Activated gamma-delta T cell treated with Interleukin-2 at 50 U/mL for 16 hours (primary cell): ENCODE data around the gene NEDD4L.
"Not testable (repeated sequence)": the region's sequence is repeated elsewhere in the genome, so short reads cannot be mapped to it uniquely, and the experiment has no call there.

Experiments
- DNase-seq: peaks from one replicate; pipeline ENCODE4 v3.0.0-alpha.2; 2020

The NEDD4L gene

DNA sequence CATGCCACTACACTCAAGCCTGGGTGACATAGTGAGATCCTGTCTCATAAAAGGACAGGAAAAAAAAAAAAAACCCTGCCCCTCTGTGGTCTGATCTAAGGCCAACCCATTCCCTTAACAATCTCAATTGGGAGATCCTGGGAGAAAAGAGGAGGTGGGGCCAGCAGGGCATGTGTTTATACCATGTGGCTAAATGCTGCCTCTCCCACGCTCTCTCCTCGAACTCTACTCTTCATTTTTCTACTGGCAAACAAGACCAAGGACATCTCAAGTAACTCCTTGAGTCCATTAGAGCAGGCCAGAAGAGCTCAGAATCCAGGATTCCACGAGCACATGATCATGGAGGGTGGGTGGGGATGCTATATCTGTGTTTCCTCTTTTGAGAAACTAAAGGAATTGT is 16.7 kb upstream of the NEDD4L start:
- DNase-seq, result no peak

DNA sequence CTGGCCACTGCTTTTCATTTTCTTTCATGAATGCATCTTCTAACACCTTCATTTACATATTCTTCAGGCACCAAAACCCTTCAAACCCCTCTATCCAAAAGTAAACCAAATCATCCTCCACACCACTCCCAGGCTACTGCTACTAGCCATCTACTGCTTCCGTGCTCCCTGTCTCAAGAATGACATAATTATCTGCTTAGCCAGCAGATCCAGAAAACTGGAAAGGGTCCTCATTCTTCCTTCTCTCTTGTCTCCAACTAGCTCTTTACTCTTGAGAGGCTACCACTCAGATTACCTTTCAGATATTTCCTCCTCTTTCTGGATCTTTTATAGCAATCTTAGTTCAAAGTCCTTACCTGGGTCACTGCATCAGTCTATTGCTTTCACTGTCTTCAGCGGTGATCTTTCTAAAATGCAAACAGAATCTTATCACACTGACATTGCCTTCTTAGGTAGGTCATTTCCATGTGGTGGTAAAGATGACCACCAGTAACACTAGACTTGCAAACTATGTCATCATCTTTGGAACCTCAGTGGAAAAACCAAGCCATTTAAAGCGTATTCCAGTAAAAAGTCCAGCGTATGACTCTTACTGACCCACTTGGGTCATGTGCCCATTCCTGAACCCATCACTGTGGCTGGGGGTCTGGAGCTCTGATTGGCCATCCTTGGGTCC is 15.8 kb upstream of the NEDD4L start:
- no peak for DNase-seq

DNA sequence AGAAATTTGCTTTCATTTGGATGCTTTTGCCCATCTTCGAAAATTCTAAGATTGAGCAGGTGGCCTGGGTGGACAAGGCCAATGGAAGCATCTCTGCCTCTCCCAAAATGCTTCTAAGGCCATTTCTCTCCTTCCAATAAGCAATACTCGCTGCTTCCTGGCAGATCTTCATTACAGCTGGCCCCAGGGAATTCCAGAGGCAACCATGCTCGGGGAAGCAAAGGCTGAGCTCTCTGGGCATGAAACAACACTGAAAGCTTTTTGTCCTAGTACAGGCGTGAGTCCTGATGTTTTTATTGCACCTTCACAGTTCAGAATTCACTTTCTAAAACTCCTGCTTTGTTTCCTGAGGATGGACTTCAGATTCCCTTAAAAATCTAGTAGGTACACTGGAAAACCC is 11.8 kb upstream of the NEDD4L start:
- DNase-seq, result no peak

DNA sequence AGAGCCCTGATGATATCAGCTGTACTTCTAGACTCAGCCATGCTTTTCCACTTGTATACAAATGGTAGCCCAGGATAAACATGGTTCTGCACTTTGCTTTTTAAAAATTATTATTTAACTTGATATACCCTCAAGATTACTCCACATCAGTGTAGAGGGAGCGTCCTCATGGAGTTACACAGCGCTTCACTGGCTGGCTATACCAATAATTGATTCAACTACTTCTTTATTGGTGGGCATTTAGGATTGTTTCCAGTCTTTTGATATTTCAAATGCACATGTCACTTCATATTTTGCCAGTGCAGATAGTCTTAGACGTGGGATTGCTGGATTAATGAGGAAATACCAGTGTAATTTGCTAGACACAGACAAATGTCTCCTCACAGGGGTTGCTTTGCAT is 10.8 kb upstream of the NEDD4L start:
- DNase-seq, result no peak

DNA sequence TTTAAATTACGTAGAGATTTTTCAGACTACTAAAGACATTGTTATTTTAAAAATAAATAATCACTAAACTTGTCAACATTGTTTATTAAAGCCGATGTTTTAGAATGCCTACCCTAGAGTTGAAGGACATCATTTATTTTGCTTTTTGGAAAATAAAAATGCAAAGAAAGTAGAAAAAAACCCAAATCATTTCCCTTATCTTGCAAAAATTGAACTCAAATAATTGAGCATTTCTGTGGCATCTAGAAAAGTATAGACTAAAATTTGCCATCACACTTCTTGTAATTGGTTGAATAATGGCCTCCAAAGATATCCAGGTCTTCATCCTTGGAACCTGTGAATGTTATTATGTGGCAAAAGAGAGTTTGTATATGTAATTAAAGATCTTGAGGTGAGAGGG is 9.7 kb upstream of the NEDD4L start:
- DNase-seq, result no peak

DNA sequence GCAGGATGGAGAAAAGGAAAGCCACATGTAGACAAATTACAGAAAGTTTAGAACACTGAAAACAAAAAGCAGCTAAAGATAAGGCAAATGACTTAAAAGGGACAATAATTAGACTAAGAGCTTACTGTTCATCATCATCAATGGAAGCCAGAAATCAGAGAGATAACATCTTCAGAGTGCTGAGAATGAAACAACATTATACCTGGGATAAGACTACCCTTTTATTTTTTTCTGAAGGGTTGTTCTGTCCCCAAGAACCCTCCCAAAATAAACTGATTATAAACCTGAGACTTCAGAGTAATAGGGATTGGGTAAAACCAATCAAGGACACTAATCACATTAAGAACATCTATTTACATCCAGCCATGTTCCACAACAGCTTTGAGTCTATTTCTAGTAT is 6.9 kb upstream of the NEDD4L start:
- no peak for DNase-seq

DNA sequence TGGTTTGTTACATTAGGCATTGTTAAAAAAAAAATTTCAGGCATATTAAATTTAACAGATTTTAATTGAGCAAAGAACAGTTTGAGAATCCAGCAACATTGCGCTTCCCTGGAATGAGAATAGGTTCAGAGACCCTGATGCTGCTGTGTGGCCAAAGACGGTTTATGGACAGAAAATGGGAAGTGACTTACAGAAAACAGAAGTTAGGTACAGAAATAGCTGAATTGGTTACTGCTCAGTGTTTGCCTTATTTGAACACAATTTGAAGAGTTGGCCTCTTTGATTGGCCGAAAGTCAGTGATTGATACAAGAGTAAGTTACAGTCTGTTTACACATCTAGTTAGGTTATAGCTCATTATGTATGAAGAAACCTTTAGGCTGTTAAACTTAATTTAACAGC is 6.0 kb upstream of the NEDD4L start:
- DNase-seq, result no peak

DNA sequence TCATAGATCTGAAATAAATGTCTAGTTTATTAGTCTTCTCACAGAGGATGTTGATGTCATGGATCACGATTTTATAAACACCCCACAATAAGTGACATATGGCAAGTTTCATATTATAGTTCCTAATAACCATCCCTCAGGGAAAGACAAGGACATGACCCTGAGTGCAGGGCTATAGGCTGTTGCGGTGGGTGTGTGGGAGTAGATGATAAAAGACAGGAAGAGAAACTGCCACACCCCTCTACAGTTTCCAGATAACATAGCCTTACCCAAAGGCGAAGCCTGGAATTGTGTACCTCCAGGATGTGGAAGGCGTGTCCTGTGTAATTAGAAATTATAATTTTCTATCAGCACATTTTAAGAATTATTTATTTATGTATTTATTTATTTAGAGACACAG is 2.4 kb upstream of the NEDD4L start:
- no peak for DNase-seq

DNA sequence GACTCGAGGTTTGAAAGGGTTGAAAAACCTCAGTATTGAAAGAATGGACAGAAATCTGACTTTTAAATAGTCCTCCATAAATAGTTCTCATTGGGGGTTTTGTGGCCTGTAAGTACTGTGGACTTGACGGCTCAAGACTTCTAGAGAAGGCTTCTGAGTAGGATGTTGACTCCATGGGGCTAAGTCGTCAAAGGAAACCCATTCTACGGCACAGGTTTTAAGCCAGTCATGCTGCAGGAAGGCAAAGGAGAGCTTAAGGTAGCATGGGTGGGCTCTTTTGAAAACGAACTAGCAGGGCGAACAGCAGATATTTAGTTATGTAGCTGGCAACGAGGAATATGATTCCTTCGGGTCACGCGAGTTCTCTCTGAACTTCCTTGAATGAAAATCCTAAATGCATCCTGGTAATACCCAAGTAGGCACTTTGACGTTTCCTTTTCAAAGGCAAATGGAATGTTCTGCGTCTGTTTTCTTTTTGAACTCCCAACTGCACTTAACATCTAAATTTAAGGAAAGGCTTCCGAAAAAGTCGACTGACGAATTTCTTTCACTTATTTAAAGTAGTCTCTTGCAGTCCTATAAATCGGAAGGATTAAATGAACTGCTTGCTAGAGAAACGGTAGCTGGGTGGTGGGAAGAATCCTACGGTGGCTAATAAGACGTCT is 1.1 kb upstream of the NEDD4L start:
- DNase-seq, result no peak

DNA sequence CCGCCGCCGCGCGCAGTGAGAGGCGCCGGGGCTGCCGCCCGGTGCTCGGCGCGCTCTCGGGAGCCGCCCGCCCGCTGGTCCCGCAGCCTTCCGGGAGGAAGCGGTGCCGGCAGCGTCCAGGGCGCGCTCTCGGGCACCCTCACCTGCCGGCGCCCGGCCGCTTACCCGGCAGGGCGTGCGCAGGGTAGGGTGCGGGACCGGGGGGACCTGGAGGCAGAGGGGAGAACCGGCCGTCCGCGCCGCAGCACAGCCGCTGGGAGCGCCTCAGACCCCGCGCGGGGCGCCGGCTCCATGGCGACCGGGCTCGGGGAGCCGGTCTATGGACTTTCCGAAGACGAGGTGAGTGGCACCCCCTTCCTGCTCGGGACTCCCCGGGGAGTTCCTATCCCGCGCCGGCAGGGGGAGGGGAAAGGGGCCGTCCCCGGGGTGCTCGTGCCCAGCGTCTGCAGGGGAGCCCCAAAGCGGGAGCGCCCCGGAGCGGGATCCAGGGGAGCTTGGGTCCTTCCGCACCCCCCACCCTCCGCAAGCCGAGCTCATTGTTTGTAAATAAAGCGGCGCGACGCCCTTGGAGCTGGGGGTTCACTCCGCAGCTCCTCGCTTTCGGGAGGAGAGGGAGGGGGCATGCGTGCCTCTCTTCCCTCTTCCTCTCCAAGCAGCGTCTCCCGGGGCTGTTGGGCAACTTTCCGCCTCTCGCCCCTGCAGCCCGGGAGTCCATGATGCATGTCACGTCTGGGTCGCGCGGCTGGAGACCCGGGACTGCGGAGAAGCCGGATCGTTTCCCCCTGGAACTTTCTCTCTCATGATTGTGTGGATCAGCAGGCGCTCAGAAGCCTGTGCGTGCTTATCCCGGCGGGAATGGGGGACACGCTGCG is 580 bp downstream of the NEDD4L start:
- DNase-seq, result peak; percentile 28

DNA sequence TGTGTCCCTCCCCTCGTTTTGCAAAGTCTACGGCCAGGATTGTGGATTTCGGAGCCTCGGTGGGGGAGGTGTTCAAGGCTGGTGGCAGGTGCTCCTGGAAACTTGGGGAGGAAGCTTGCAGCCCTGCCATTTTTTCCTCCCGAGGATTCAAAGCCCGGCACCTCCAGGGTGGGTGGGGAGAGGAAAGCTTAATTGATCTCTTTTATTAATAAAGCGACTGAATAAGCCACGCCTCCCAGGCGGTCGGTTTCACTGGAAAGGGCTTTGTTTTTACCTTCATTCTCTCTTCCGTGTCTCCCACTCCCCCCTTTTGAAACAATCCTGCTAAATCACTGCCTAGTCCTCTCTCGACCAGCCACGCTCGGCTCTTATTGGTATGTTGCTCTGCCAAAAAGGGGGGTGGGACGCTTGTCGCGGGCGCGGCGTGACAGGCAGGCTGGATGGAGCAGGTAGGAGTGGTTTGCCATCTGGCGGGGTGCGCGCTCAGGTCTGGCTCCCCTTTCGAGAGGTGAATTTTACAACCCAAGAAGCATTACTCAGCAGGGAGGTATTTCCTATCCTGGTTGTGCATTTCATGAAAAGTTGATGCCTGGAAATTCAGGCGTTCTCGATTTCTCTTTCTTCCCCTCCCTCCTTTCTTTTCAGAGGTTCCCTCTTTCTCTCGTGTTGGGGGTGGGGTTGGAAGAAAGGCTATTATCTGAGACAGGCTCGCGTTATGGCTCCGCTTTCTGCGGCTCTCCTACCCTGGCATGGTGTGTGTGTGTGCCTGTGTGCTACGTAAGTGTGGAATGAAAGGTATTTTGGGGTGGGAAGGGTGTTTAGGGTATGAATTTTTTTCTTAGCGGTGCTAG is 1.4 kb downstream of the NEDD4L start:
- DNase-seq, result peak; percentile 21

DNA sequence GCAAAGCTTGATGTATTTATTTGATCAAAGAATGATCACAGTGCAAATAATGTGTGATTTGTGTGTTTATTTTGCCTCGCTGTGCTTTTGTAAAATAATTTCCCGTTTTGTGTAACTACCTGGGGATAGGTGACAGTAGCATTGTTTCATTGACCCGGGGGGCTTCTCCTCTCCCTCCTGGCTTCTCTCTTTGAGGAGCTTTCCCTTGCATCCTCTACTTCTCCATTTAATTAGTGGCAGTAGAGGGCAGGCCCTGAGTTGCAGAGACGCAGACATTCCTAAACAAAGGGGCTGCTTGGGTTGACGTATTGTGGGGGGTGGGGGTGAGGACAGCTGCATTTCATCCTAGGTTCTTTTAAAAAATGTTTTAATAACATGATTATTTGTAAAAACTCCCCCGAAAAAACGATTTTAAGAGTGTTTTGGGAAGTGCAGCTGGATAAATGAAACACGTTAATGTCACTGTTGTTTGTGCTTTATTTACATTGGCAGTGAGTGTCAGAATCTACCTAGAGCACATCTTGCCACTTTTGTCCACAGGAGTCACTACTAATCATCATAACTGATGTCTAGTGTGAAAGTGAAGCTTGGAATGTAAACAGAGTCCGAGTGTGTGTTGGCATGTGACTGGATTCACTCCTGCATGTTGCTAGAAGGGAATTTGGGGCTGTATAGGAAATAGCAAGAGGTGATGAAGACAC is 2.2 kb downstream of the NEDD4L start:
- no peak for DNase-seq

DNA sequence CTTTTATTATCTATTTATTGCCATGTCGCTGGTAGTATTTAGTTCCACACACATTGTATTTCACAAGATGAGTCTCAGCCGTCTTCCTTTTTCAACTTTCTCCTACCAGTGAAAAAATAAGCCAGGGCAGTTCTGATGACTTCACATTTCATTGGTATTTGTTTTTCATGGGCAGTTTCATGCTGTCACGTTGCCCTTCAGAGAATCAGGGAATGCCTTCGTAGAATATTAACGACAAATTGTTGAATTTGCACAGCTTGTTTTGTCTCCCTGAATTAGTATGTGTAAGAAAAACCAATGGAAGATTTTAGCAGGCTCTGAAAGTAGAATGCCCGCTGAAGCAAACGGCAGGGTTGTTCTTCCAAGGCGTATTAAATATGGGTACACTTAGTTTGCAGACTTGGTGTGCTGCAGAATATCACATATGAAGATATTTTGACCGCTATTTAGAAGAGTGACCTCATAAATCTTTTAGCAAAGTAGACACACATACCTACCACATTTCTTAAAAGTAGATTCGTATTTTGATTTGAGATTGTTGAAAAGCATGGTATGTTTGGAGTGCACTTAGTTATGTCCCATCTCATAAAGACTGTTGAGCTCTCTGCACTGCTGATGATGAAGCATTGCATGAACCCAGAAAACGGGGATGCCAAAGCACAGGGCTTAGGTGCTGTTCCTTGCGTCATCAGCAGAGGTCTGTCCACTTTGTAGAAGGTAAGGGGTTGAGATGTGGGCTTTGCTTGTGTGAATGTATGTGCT is 2.9 kb downstream of the NEDD4L start:
- DNase-seq, result no peak

DNA sequence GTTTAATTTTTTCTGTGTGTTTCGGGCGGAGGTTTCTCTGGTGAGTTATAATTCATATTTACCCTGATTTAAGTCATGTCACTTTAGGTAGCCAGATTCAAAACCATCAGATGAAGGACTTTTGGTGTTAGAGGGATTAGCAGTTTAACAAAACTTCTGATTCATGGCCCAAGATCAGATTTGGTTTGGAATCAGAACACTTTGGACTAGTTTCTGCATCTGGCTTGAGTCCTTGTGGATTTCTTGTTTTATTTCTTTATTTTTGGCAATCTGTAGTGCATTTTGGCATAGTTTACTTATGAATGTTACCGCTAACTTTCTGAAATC is 3.5 kb downstream of the NEDD4L start:
- DNase-seq, result no peak

DNA sequence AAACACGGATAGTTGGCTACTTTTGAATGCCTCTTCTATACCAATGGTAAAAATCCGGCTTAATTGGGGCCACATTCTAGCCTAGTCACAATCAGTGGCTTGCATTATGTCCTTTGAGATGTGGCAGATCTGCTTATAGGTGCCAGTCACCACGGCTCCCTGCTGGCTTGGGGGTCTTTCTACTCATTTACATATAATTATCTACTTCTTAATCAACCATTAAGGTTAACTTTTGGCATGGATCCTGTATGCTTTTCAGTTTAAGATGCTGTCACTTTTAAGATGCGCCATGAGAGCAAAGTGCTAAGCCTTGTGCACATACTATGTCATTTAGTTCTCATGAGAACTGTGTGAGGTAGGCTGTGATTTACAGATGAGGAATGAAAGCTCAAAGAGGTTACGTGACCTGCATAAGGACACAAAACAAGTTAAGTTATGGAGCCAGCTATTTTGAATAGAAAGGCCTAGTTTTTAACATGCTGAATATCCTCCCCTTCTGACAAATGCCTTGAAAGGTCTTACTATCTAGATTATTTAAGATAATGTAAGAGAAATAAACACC is 4.1 kb downstream of the NEDD4L start:
- DNase-seq, result no peak

DNA sequence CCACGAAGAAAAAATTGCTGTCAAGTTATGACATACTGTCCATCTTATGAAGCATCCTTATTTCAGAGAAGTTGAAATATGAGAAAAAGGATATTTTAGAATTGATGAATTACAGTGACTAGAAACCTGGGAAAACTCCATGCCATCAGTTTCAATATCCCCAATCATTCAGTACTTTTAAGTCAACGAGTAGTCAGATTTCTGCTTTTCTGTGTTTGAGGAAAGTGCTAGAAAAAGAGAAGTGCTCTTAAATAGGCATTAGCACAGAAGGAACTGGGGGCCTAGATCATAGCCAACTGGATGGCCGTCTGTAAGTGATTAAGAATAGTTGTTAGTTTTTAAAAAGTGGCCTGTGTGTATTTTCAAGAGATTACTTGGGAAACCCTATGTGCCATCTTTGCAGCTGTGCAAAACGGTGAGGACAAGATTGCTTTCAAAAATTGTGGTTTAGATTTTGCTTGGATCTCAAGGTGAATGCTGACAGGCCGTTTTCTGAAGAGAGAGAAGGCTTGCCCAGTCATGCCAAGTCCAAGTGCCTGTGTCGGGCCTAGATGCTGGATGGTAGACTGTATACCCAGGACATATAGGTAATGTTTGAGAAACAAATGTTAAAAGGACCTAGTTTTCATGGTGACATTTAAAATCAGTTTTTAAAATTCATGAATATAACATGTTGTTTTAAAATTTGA is 5.1 kb downstream of the NEDD4L start:
- no peak for DNase-seq

DNA sequence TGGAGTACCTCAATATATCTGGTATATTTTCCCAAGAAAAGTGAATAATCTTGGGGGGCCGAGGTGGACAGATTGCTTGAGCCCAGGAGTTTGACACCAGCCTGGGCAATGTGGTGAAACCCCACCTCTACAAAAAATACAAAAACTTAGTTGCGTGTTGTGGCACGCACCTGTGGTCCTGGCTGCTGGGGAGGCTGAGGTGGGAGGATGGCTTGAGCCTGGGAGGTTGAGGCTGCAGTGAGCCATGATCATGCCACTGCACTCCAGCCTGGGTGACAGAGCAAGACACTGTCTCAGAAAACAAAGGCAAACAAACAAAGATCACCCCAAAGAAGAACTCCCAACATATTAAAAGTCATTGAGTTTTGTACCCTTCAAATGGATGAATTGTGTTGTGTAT is 6.9 kb downstream of the NEDD4L start:
- not testable (repeated sequence) for DNase-seq

DNA sequence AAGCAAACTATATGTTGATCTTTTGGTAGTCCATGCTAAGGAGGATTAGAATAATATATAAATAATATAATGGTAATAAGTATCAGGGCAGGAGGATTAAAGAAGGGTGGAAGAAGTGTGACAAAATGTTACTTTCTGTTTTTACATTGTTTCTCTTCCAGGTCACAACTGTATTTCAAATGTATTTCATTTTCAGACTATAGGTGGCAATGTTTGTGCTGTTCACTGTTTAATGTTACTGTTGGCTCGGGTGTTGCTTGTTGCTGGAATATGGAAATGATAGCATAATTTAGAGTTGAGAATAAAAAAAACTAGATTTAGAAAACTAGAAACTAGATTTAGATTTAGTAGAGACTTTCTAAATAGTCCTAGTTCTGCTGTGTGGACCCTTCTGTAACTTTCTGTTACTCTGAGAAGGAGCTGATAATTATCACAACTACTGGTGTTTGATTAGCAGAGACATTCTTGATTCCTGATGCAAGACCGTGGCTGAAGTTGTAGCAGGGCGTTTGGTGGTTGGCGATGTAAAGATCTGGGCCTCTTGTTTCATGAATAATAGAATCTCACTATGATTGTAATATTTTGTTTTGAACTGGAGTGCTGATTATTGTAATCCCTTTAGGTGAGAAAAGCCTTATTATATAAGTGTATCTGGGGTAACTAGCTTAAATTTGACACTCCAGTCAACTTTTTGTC is 7.9 kb downstream of the NEDD4L start:
- DNase-seq, result no peak

DNA sequence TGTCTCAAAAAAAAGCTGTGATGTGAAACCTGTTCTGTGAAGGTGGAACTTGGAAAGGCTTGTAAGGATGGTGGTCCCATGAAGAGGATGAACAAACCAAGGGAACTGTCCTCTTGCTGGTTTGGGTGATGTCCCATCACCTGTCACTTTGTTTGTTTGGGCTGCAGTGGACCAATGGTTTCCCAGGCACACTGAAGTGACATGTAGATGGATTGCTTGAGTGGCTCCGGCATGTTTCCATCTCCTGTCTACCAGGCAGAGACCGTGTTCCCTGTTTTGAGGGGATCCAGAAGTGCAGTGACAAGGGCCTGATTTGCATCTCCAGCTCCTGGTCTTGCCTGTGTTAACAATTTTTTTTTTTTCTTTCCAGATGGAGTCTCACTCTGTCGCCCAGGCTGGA is 8.9 kb downstream of the NEDD4L start:
- DNase-seq, result no peak
